D721Med (cell line): ENCODE data around the gene SIRT3.
A peak's percentile ranks its signal among the peaks of the same experiment; 100 is the strongest.

Experiments used
- DNase-seq: peaks from one replicate; pipeline ENCODE4 v3.0.0; 2011; ENCODE audit warnings: low spot score; ENCODE audit not compliant: insufficient read length
- FAIRE-seq: peaks from 2 replicates; lab custom pipeline; 2011; peaks lifted over from hg19 to GRCh38; lab: Jason Lieb, UNC
- CTCF ChIP-seq: IDR thresholded peaks from 2 replicates; pipeline ENCODE4 v1.5.1; 2012; ENCODE audit warnings: mild to moderate bottlenecking, control low read depth; ENCODE audit not compliant: insufficient read depth; ENCODE audit errors: missing control alignments

Gene SIRT3

GRCh38 chr11:255816-256215 is 19.7 kb upstream of the SIRT3 start:
- no peak for TF ChIP-seq CTCF
- no peak for FAIRE-seq
- DNase-seq = no peak

- no peak for TF ChIP-seq CTCF
- DNase-seq (no peak), FAIRE-seq (no peak)
Observed at GRCh38 chr11:255176-255575, 19.0 kb upstream of the SIRT3 start.

- DNase-seq (no peak), FAIRE-seq (no peak)
Observed at GRCh38 chr11:253886-254270, 17.7 kb upstream of the SIRT3 start.

GRCh38 chr11:253160-253885 is 17.2 kb upstream of the SIRT3 start:
- no peak for TF ChIP-seq CTCF
- FAIRE-seq (no peak), DNase-seq (no peak)

More at GRCh38 chr11:253886-254270, 17.7 kb upstream of the SIRT3 start:
- no peak for TF ChIP-seq CTCF

- no peak for TF ChIP-seq CTCF
- DNase-seq (no peak), FAIRE-seq (no peak)
Observed at GRCh38 chr11:252666-253065, 16.5 kb upstream of the SIRT3 start.

- DNase-seq = no peak
- FAIRE-seq = no peak
- TF ChIP-seq CTCF = no peak
Observed at GRCh38 chr11:251550-251949, 15.4 kb upstream of the SIRT3 start.

GRCh38 chr11:250740-251299 is 14.7 kb upstream of the SIRT3 start:
- peak; percentile 56 for TF ChIP-seq CTCF
- FAIRE-seq = no peak
- no peak for DNase-seq
